Gastroesophageal sphincter (tissue), 3 donors: ENCODE results near the gene FAM210B.

Experiments
- POLR2A ChIP-seq, 2 donors: fragments of 450-650 bp; IDR thresholded peaks; one replicate each; pipeline ENCODE4 v1.6.1; 2017; ENCODE audit warnings: antibody characterized with exemption in 2 of 2, mild to moderate bottlenecking in 2 of 2, moderate library complexity in 1 of 2
- POLR2AphosphoS5 ChIP-seq: sonication (generic); formaldehyde crosslinking; IDR thresholded peaks from one replicate; pipeline ENCODE4 v1.6.1; 2017; ENCODE audit warnings: antibody characterized with exemption
- TF ChIP-seq, protein P1 (sequence below), 4 experiments: fragments of 200-600 bp in 2 of 4; fragments of 450-650 bp in 2 of 4; sonication (generic) in 1 of 4; IDR thresholded peaks; one replicate each; pipeline ENCODE4 v1.5.1; 2017 to 2019; ENCODE audit warnings: antibody characterized with exemption in 4 of 4, mild to moderate bottlenecking in 2 of 4, moderate library complexity in 2 of 4

DNA sequence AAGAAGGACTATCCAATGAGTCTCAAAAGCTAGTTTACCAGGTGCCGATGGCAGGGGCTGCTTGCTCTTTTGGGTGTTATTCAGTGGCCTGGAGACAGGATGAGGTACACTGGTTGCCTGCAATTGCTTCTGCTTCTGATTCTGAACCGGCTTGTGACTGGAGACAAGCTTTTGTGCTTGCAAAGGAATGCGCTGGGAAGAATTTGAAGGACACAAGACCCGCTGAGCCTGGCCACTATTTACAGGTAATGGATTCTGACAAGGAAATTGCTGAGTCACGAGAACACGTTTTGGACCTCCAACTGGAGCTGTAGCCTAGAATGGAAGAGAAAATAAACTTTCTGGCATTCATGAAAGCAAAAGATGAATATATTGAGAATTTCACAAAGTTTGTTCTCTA lies 27.4 kb downstream of the FAM210B start:
- TF ChIP-seq, protein P1, sequence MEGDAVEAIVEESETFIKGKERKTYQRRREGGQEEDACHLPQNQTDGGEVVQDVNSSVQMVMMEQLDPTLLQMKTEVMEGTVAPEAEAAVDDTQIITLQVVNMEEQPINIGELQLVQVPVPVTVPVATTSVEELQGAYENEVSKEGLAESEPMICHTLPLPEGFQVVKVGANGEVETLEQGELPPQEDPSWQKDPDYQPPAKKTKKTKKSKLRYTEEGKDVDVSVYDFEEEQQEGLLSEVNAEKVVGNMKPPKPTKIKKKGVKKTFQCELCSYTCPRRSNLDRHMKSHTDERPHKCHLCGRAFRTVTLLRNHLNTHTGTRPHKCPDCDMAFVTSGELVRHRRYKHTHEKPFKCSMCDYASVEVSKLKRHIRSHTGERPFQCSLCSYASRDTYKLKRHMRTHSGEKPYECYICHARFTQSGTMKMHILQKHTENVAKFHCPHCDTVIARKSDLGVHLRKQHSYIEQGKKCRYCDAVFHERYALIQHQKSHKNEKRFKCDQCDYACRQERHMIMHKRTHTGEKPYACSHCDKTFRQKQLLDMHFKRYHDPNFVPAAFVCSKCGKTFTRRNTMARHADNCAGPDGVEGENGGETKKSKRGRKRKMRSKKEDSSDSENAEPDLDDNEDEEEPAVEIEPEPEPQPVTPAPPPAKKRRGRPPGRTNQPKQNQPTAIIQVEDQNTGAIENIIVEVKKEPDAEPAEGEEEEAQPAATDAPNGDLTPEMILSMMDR (IDR thresholded peaks at IDR 0.05), result no peak
- TF ChIP-seq POLR2A (IDR thresholded peaks at IDR 0.05) (no peak), POLR2AphosphoS5 (no peak)
